NCI-H345 treated with DMSO at 0.1 percent for 48 hours (cell line): Measurements from ENCODE around the gene RREB1.
"Not testable (repeated sequence)": the region's sequence is repeated elsewhere in the genome, so short reads cannot be mapped to it uniquely, and the experiment has no call there.

Experiments
- DNase-seq: peaks from one replicate; lab custom pipeline; 2025; ENCODE audit not compliant: unreplicated experiment; lab: John Stamatoyannopoulos, UW

RREB1 gene

GRCh38 chr6:7142228-7142801 is 34.6 kb downstream of the RREB1 start:
- no peak for DNase-seq

DNA sequence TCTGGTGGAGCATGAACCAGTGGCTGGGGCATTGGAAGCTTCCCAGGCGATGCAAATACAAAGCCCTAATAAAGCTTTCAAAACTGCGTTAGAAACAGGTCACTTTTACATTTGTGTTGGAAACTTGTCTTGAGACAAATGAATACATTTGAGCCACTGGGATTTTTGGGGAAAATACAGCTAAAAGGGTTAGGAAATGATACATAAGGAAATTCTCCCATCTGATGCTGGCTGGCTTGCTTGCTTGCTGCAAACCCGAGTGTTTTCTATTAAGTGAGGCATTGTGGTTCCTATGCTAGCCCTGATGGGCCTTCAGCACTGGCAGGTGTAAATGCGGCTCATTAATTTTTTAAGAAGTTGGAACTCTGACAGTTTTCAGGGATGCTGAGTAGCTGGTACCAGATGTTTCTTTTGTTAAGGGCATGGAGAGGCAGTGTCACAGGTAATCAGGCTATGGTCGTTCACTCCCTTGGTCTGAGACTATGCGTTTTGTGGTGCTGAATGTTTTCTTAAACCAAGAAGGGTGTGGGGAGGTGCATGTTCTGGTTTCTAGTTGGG is 35.2 kb downstream of the RREB1 start:
- DNase-seq: peak; percentile 65

DNA sequence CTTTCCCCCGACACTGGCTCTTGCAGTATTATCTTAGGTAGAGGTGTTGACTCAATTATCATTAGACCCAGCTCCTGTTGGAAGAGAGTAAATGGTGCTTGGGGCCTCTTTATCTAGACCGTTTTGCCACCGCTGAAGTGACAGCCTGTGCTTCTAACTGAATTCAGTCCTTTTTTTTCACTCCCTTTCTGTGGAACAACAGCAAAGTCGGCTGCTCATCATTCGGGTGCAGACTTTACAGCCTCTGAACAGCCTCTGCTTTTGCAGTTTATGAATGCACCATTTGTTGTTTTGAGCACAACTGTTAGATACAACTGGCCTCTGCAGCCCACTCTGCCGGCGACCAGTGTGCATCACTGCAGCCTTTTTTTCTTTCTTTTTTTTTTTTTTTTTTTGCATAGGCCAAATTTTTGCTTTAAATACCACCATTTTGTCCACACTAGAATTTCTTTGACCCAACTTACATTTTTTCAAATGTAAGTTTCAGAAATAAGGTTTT is 35.8 kb downstream of the RREB1 start:
- DNase-seq: no peak

DNA sequence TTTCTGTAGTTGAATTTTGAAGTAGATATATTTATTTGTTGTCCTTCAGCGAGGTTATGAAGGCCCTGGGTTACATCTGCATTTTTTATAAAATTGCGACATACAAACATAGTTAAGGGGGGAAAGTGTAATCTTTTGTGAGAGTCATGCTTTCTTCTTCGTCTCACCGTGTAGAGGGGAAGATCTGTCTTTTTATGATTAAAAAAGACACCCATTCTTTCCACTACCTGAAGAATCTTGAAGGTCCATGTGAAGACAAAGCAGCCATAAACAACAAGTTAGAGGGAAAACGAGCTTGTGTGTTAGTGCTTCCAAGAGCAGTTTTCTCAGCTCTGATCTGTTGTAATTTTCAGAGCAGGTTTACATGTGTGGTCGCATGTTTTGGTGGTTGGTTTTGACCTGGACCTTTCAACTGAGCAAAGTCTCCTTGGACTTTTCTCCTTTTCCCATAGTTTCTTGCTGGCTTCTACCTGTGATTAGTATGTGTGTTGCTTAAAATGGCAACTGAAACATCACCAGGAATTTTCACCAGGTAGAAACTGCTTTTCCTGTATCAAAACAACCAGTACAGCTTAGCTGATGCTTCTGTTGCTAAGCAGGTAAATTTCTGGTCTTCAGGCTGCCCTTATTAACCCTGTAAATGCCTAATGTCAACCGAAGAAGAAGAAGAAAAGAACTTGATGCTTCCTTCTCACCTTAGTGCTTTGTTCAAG is 37.3 kb downstream of the RREB1 start:
- no peak for DNase-seq

- no peak for DNase-seq
Measured at GRCh38 chr6:7145585-7145884, 37.8 kb downstream of the RREB1 start.

- no peak for DNase-seq
Measured at GRCh38 chr6:7145885-7146828, 38.4 kb downstream of the RREB1 start.

DNA sequence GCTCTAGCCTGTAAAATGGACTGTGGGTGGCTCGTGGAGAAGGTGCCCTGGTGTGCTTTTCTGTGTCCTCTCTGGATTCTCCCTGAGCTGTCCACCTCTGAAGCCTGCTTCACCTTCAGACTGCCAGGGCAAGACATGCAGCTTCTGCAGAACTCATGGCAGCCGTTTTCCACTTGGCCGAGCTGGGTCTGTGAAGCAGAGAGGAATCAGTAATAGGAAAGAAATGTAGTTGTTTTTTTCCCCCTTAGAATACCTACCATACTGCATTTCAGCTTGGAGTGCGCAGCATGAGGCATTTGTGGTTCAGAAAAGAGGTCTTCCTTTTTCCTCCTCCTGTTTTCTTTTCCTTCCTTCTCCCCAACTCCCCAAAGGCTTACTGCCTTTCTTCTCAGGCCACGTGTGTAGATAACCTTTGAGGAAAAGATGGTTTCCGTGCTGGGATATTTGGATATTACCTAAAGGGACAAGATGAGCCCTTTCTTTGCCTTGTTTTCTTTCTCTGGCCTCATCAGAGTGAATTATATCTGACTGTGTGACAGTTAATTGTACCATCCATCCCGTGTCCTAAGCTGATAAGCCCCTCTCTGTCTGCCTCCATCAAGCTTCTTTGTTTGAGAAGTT is 39.4 kb downstream of the RREB1 start:
- DNase-seq: no peak

GRCh38 chr6:7148100-7148822 is 40.5 kb downstream of the RREB1 start:
- DNase-seq: no peak

- no peak for DNase-seq
Measured at GRCh38 chr6:7150381-7151064, 42.8 kb downstream of the RREB1 start.

GRCh38 chr6:7151381-7151780 is 43.6 kb downstream of the RREB1 start:
- no peak for DNase-seq

GRCh38 chr6:7152462-7152861 is 44.7 kb downstream of the RREB1 start:
- DNase-seq: no peak

DNA sequence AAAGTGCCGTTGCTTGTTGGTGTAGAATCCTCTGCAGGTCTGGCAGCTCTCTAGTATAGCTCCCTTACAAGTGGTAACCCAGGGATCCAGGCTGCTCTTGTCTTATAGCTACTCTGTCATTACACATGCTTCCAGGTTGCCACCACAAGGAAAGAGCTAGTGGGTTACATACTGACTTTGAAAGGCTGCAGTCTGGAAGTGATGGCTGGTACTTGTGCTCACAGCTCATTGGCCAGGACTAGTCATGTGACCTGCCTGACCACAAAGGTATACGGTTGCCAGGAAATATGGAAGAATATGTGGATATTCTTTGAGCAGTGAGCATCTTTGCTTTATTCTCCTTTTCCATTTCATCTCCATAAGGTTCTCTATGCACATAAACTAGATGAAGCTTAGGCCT is 46.0 kb downstream of the RREB1 start:
- no peak for DNase-seq

DNA sequence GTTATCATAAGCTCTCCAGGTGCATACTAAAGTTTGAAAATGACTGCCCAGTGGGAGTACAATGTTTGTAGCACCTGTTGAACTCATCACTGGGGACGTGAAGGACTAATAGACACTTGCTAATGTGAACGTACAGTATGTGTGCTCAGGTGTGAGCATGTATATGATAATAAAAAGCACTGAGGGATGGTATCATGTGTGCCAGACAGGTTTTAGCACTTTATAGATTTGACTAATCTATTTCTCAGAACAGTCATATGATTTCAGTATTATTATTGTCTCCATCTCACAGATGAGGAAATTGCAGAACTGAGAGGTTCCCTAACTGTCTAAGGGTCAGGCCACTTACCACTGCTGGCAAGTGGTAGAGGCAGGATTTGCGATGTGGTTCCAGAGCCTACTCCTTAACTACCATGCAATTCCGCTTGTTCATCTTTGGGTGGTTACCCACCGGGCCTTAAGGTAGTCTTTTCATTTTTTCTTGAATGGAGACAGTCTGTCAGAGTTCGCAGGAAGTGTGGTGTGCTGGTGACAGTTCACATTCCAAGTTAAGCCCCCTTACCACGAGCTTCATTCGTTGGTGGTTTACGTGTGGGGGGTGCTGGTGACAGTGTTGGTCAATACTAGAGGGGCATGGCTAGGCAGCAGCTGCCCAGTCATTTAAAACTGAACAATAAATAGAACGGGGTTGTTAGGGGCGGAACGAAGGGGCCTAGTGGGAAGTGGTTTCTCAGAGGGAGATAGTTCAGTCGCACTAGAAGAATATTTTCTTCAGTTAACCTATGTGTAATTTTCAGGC is 46.8 kb downstream of the RREB1 start:
- DNase-seq: no peak

DNA sequence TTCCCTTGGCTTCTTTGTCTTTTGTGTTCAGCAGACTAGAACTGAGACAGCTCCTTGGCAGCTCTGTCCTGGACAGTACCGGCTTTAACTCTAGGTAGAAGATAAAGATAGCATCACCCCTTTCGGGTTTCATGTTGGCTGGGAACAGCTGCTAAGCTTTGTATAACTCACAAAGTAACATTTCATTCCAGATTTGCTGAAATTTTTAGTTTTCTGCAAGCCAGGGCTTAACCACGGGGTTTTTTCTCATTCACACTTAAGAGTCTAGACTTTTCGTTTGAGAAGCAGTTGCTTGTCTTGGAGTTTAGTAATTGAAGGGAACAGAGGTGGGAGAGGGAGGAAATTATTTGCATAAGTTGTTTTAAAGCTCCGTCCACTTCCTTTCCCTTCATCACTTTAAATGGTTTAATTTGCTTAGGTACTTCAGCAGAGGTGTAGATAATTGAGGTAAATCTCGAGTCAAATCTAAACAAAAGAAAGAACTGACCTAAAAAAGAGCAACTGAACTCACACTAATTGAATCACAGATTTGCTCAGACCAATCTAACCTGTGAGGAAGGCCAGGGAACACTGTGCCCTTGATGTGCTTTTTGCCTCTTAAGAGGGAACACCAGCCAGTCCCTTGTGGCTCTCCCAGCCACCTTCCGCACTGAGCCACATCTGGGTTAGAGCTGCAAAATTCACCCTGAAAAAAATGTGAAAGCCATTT is 48.3 kb downstream of the RREB1 start:
- DNase-seq: no peak

DNA sequence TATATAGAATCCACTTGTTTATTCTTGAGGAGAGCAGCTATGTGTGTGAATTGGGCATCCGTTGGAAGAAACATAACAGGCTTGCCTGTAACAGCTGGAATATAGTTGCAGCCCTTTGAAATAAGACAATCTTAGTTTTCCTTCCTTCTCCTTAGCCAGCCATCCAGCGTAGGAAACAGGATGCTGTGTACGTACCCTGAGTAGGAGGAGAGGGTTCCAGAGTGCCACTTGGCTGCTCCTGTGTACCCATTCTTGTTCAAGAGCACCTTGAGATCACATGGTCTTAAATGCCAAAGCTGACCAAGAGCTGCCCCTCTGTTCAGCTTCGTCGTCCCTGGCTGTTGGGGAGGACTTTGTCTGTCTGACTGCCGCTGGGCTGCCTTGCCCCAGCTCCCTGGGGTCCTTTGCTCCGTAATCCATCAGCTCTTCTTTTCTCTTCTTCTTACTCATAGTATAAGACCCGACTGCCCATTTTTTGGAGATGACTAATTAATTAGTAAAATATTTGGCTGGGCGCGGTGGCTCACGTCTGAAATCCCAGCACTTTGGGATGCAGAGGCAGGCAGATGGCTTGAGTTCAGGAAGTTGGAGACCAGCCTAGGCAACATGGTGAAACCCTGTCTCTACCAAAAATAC is 49.0 kb downstream of the RREB1 start:
- no peak for DNase-seq

DNA sequence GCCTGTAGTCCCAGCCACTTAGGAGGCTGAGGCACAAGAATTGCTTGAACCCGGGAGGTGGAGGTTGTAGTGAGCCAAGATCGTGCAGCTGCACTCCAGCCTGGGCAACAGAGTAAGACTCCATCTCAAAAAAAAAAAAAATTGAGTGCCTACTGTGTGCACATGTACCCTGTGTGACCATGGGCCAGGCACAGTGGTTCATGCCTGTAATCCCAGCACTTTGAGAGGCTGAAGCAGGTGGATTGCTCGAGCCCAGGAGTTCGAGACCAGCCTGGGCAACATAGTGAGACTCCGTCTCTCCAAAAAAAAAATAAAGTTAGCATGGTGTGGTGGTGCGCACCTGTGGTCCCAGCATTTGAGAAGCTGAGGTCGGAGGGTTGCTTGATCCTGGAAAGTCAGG is 49.5 kb downstream of the RREB1 start:
- DNase-seq: not testable (repeated sequence)

GRCh38 chr6:7157752-7158616 is 50.2 kb downstream of the RREB1 start:
- no peak for DNase-seq
